Activated gamma-delta T cell treated with Interleukin-2 at 50 U/mL for 16 hours (primary cell): ENCODE measurements around the gene PLPP1.

ENCODE experiments used
- DNase-seq: peaks from one replicate; pipeline ENCODE4 v3.0.0-alpha.2; 2020

The PLPP1 gene

DNA sequence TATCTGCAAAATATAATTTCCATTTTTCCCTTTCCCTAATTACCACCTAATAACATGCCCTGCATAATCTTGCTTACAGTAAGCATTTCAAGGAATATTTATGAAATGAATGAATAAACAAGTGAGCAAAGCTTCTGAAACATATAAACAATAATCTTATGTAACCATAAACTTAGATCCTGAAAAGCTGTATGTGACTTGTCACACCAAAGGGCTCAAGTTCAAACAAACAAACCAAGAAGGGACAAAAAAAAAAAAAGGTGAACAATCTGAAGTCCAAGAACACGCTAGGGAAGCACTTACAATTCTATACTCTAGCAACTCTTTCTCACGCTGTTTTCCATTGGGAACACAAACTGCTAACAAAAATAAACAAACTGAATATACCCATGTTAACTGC lies 36.3 kb downstream of the PLPP1 start:
- DNase-seq: no peak

DNA sequence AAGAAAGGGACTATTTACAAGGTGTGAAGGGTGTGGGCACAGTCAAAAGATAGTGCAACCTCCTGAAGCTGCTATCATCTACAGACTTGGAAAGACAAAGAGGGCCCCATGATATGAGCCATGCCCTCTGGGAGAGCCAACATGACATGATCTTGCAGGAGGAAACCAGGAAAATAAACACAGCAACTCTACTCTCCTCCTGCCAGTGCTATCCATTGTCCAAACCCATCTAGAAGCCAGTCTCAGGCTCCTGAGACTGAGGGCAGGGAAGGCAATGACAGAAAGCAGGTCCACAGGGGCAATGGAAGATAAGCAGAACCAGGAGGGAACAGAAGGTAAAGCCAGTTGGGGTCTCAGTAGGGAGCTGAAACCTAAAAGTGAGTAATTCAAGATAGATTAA lies 37.1 kb downstream of the PLPP1 start:
- no peak for DNase-seq

DNA sequence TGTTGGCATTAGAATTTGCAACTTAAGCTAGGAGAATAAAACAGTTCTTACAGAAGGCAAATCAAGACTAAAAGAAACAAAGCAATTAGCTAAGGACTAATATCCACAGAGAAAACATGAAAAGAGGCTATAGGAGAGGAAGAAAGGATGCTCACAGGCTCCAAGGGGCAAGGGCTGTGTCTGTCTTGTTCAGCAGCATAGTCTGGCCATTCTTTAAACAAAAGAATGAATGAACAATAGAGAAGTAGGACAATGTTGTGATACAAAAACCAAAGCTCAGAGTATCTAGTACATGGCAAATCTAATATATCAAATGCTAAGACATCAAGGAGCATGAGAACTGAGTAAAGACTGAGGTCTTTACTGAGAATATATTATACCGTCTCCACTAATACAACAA lies 39.5 kb downstream of the PLPP1 start:
- DNase-seq: no peak

DNA sequence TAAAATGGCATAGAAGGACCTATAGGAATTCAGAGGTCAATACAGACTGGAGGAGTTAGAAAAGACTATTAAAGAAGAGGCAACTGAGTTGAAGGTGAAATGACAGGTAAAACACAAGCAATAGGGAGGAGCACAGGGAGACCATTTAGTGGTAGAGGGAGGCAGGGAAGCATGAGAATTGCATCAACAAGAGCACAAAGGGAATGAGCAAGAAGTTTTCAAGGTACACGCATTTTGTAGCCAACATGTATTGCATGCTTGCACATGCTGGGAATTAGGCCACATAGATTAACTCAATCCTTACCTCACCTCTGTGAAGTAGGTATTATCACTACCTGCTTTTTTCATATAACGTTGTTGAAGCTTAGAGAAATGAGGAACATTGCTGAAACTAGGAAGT lies 42.3 kb downstream of the PLPP1 start:
- no peak for DNase-seq

DNA sequence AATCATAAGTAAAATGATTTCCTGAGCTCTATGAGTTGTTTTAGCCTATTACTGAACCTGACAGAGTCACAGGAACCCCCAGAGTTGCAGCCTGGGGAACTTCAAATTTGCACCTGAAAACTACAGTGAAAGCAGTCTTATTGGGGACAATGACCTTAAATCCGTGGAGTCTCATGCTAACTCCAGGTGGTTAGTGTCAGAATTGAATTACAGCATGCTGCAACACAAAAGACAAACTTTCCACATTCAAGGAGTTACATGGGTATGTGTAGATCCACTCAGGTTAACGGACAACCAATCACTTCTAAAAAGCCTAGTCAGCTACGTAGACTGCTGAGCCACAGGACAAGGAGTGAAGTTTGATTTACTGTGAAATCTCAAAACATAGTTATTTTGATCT lies 49.7 kb downstream of the PLPP1 start:
- no peak for DNase-seq

DNA sequence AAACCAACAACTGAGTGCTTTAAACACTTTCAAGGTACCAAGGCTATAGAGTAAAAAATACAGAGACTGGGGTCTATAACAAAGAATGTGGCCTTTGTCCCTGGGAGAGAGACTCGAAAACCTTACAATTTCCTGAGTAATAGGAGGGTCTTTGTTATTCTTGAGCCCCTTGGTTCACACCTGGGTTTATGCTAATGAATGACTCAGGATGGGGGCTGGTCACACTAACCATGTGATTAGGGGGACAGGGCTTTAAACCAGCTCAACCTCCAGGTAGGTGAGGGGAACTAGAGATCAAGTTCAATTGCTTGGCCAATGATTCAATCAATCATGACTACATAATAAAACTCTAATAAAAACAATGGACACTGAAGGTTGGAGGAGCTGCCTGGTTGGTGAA lies 50.2 kb downstream of the PLPP1 start:
- no peak for DNase-seq

DNA sequence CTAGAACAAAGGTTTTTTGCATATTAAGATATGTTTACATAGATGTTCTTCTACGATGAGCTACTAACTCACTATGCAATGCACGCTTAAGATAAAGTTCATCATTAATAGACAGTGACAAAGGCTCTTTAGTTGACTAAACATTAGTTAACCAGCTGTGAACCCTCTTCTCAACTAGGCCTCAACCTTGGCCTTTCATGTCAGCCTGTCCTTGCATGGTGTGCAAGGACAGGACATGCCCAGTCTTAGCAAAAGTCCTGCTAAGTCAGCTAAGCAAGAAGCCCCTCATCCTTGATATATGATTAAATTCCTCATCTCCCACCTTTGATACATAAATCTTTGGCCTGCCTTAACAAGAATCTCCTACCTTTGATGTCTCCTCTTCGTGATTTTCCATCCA lies 50.9 kb downstream of the PLPP1 start:
- no peak for DNase-seq

DNA sequence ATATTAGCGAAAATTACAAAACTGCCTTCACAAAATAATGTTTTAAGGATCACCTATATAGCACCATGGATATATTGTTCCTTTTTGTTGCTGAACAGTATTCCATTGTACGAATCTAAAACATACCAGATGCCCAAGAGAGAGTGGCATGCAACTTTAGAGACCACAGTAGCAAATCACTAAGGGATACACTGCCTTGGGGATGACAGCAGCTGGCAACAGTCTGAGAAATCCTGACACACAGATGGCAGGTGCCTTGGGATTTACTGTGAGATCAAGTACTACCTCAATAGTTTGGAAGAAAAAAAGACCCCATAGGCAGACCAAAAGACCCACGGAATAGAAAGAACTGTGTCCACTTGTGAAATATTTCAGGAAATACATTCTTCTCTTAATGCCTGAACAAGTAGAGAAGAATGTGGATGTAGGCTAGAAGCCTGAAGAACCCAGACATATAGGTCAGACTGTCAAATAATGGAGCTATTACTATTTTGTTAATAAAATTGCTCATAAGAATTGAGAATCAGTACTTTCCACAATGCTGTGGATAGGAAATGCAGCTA lies 53.4 kb downstream of the PLPP1 start:
- DNase-seq: no peak

DNA sequence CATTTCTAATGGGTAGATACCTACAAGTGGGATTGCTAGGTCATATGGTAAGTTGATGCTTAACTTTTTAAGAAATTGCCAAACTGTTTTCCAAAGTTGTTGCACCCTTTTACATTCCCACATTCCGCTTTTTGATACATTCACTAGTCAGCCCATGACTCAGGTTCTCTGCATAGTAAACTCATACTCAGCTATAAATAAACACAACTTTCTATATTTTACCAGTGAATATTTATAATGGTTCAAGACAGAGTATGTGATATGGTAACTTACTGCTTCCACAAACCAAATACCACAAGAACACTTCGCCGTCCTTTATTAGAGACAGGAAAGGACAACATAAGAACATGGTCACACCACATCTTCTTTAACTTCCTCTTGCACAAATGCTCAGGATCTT lies 54.0 kb downstream of the PLPP1 start:
- DNase-seq: no peak

DNA sequence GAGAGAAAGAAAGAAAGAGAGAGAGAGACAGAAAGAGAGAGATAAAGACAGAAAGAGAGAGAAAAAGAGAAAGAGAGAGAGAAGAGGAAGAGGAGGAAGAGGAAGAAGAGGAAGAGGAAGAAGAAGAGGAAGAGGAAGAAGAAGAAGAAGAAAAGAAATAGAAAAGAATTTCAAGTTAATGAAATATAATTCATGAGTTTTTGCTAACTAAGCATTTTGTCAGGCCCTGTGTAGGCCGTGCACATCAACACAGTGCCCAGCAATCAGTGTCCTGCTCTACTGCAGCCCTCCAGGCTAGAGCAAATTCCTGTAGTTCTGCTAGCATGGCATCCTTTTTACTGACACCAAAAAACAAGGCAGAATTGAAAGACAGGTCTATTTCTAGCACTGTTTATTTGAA lies 62.1 kb downstream of the PLPP1 start:
- no peak for DNase-seq

DNA sequence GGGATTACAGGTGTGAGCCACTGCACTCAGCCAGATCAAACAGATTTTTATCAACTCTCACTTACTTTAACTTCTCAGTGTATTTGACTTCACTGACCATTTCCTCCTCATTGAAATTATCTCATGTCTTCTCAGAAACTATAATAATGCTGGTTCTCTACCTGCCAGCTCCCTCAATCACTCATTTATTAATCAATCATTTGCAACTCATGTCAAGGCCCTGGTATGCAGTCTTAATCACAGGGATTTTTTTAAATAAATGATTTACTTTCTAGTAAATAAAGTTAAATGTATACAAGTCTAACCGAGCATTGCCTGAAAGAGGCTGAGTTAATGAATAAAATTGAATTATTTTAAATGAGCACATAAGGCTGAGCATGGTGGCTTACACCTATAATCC lies 63.3 kb downstream of the PLPP1 start:
- no peak for DNase-seq

DNA sequence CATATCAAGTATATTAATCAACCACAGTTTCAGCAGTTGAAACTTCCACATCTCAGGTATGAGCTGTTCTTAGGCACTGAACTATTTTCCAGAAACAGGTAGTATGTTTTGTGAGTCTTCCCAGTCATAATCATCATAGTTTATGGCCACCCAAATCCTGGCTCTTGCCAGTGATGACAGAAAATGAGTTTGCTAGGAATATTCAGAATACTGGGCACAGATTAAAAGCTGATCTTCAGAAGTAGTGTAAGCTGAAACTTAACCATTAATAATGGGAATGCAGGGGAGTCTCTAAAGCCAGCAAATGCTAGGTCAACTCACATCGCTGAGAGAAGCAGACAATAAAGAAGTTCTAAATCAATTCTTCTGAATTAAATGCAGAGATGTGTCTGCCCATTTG lies 64.5 kb downstream of the PLPP1 start:
- DNase-seq: no peak

DNA sequence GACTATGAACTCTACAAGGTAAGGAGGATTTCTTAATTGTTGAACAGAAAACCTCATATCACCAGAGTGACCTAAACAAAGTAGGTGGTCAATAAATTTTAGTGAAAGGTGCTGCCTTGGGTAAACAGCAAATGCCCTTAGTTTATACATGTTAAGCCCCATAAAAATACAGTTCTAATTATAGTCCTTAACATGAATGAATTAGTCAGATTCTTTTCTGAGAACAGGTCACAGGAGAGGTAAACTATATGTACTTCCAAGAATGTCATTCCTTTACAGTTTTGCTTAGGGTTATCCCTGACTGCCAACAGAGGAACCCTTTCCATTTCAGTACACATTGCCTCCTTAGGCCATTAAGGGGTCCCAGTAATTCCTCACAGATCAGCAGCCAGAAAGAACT lies 64.9 kb downstream of the PLPP1 start:
- no peak for DNase-seq

DNA sequence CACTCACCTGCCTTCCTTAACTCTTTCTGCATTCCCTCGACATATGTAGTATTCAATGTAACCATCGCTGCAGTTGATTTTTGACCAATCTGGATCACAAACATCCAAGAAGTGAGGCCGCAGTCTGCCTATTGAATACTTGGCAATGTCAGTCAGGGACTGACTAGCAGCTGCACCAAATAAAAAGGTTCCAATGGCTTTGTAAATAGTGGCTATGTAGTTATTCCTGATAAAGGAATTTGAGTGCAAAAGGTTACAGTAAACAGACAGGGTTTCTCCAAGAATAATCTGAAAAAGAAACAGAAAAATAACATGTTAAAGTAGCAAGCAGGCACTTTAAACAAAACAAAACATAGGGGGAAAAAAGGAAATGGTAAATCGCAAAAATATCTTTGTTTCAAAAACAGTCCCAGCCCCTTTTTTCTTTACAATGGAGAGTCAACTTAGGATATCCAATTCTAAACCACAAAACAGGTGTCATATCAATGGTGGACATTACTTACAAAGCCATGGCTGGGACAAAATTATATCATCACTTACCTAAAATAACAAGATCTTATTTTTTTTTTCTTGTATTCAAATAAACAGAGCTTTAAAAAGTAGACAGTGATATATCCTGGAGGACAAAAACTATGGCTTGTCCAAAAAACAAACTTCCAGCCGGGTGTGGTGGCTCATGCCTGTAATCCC lies 66.8 kb downstream of the PLPP1 start:
- no peak for DNase-seq

DNA sequence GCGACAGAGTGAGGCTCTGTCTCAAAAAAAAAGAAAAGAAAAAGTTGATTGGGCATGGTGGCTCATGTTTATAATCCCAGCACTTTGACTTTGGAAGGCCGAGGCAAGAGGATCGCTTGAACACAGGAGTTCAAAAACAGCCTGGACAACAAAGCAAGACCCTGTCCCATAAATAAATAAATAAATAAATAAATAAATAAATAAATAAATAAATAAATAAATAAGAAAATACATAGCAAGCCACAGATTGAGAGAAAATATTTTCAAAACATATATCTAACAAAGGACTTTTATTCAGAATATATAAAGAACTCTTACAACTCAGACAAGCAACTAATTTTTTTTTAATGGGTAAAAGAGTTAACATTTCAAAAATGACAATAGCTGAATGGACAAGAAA lies 71.2 kb downstream of the PLPP1 start:
- no peak for DNase-seq

DNA sequence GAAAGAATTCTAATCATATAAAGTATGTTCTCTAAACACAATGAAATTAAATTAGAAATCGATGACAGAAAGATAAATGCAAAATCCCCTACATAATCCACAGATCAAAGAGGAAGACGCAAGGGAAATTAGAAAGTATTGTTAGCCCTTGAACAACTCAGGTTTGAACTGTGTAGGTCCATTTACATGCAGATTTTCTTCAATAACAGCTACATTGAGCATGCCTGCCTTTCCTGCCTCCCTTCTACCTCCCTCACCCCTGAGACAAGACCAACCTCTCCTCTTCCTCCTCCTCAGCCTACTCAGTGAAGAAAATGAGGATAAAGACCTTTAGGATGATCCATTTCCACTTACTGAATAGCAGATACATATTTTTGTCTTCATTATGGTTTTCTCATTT lies 75.2 kb downstream of the PLPP1 start:
- DNase-seq: no peak

DNA sequence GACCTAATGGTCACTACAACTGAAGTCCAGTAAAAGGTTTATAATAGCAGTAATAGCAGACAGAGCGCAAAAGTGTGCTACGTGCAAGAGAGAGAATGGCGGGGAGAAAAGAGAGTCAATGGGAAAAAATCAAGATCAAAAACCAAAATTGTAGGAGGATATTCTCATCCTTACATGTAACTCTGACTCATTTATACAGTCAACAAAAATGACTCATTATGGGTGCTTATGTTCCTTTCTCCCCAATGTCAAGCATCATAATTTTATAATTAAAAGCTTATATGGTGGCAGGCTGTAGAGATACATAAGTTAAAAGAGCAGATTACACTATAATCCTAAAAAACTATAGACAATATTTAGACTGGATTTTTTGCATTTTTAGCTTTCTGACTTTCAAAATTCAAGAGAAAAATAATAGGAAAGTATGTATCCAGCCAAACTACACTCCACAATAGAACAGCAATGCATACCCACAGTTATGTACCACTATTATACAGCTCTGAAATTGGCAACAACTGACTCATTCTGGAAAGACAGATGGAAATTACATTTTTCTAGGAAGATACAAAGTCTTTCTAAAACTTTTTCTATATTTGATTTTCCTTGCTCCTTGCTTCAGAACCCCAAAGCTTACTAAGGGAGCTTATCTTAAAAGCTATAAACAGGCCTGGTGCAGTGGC lies 78.4 kb downstream of the PLPP1 start:
- DNase-seq: no peak

DNA sequence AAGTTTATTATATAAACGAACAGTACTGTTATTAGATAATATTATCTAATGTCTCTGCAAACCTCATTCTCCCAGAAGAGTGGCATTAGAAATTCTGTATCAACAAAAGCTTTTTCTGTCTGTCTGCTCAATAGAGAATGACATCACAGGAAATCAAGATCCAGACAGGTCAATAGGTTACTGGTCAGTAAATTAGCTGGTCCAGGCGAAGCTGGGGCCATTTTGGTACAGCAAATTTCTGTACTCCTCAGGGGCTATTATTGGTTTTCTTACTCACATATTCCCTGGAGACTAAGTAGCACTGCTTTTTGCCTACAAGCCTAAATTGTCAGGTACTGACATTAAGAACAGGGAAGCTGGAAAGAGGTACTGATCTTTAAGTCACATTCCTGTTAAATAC lies 80.5 kb downstream of the PLPP1 start:
- no peak for DNase-seq

DNA sequence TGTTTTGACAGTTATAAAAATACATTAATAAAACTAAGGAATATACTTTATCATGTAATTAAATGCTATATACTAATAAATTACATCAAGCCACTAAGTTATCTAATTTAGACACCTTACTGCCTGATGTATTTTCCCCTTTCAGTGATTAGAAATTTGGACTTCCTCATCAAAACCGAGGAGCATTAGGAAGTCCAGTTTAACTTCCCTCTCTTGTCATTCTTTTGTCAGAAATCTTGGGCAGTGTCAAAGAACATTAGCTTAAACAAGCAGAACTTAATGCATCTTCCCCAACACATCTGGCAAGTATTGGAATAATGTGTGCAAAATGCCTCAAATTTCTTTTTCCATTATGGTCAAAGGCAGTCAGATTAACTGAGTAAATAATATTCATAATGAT lies 81.6 kb downstream of the PLPP1 start:
- no peak for DNase-seq

DNA sequence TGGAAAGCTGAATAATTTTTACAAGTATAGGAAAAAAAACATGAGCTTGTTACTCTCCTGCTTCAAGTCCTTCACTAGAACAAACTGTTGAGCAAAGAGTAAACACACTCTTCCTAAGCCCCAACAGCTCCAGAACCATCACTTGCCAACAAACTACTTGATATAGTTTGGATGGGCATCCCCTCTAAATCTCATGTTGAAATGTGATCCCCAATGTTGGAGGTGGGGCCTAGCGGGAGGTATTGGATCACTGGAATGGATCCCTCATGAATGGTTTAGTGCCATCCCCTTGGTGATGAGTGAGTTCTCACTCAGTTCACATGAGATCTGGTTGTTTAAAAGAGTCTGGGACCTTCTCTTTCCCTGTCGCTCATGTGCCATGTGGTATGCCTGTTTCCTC lies 82.8 kb downstream of the PLPP1 start:
- no peak for DNase-seq

DNA sequence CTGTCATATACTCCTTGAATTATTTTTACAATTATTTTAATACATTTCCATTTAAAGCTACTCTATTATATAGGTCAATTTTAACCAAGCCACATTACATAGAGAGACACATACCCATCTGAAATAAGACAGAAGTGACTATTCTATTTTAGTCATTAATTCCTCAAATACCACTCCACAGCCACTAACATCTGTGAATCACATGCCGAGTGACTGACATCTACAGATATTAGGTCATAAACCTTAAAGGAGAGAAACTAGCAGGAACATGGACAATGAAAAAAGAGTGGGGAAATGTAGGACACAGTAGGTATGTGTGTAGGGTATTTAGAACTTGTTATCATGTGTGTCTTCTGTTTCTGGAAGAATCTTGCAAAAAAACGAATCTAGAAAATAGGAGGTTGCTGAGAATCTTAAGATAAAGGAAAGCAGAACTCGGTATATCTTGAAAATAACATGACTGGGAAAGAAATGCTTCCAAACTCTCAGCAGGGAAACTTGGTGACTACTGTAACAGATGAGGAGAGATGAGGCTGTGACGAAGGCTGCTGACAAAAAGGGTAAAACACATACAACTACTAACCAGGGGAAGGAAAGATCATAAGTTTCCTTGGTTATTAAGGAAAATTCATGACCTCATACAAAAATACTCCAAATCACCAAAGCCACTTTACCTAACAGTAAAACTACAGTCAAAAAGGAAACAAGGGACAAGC lies 84.6 kb downstream of the PLPP1 start:
- DNase-seq: no peak

DNA sequence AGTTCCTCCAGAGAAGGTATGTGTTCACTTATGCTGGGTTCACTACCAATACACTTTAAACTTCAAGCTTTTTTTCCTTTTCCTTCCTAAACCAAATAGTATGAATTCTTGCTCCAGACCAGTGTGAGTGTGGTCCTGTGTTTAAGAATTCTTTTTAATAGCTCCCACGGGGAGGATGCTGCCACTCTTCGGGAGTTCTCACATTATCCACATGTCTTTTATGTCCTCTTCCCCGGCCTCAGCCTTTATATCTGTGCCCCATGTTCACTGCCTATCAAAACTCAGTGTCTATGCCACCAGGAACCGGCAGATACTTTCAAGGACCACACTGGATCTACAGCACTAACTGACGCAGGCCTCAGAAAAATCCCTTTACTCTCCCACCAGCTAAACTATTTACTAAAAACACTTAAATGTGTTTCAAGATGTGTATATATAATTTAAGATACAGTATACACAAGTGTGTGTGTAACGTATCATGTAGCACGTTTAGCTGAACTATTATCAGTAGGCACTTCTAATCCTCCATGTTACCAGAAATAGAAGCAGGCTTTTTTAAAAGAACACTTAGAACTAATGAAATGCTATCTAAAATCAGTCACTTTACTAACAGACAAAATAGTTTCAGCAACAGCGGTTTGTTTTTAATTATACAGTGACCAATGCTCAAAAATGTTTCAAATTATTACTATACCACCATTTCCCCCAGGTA lies 88.0 kb downstream of the PLPP1 start:
- no peak for DNase-seq

DNA sequence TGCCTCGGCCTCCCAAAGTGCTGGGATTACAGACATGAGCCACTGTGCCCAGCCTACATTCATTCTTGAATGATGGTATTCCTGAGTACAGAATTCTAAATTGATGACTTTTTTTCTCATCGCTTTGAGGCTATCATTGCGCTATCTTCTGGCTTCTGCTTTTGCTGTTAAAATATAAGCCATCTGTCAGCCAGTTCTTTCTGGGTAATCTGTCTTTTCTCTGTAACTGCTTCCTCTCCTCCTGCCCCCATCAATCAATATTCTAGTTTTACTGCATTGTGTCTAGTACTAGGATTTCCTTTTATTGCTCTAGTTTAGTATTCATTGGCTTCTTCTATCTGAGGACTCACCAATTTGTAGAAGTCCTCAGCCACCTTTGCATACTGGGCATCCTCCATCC lies 89.0 kb downstream of the PLPP1 start:
- DNase-seq: no peak

DNA sequence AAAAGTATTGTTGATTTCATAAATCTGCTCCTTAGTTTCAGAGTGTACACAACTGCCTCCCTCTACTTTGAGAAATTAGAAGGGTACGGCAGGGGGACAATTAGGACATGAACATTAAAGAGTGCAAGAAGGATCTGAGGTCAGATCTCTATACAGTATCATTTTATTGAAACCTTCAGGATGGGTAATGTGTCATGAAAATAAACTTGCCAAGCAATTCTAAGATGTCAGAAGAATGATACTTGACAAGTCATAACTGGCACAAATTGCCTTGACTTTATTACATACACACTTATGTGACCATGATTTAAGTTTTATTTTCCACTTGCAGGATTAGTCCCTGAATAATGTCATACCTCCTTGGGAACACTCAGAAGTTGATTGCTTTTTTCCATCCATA lies 92.8 kb downstream of the PLPP1 start:
- DNase-seq: no peak
